Stimulated activated CD4-positive, alpha-beta T cell treated with anti-CD3 and anti-CD28 coated beads, Interleukin-2, amount 100 ng/mL, for 24 hours (primary cell): ENCODE results near the gene PRUNE2.
"Not testable (repeated sequence)": the region's sequence is repeated elsewhere in the genome, so short reads cannot be mapped to it uniquely, and the experiment has no call there.

ENCODE experiments used
- DNase-seq, 2 donors: peaks; one replicate each; pipeline ENCODE4 v3.0.0-alpha.2; 2020

Gene PRUNE2

GRCh38 chr9:76785501-76785900 is 120.4 kb downstream of the PRUNE2 start:
- DNase-seq: no peak

DNA sequence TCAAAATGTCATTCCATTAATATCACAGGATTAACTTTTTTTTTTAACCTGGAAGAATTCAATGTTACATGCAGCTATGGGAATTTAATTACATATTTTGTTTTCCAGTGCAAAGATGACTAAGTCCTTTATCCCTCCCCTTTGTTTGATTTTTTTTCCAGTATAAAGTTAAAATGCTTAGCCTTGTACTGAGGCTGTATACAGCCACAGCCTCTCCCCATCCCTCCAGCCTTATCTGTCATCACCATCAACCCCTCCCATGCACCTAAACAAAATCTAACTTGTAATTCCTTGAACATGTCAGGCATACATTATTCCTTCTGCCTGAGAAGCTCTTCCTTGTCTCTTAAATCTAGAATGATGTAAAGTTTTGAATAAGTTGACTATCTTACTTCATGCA is 121.0 kb downstream of the PRUNE2 start:
- no peak for DNase-seq

DNA sequence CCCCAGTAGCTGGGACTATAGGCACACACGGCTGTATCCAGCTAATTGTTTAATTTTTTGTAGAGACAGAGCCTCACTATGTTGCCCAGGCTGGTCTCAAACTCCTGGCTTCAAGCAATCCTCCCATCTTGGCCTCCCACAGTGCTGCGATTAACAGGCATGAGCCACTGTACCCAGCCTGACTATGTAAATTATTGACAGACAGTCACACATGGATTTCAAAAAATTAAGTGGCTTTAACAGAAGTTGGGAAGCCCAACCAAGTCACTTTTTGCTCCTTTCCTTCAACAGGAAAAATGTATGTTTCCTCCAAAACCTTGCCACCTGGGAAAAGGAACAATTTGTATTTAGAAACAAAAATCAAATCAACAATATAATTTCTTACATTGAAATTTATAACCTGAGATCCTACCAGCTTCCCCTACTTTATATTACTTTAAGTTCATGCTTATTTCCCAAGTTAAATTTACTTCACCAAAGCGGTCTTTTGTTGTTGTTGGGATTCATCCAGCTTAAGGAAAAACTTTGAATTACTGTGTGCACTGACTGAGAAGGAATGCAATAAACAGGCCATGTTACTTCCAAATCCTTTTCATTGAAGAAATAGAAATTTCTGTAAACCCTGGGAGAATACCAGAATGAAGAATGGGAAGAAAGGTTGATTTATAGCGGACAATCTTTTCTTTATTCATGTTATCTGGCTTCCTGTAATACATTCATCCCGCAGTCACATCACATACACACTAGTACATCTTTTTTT is 133.0 kb downstream of the PRUNE2 start:
- no peak for DNase-seq

DNA sequence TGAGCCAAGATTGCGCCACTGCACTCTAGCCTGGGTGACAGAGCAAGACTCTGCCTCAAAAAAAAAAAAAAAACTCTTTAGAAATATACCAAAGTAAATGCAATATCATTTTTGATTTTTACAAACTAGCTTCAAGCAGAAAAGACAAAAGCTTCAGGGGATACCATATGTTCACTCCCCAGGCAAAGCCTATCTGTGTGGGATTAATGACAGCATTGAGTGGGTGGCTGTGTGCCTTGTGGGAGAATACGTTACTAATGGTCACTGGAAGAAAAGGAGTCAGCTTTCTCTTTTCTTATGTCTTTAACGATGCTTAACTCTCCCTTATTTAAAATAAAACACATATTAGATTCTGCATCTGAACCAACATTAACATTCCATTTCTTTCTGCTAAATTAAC is 139.8 kb downstream of the PRUNE2 start:
- DNase-seq: no peak

- no peak for DNase-seq
Observed at GRCh38 chr9:76764138-76764537, 141.8 kb downstream of the PRUNE2 start, which contains the start of gene PCA3. TSS of gene PCA3 (plus strand) at chr9:76764438.

GRCh38 chr9:76761448-76761847 is 144.5 kb downstream of the PRUNE2 start:
- DNase-seq: no peak

- DNase-seq: no peak
Observed at GRCh38 chr9:76759732-76760131, 146.2 kb downstream of the PRUNE2 start.

DNA sequence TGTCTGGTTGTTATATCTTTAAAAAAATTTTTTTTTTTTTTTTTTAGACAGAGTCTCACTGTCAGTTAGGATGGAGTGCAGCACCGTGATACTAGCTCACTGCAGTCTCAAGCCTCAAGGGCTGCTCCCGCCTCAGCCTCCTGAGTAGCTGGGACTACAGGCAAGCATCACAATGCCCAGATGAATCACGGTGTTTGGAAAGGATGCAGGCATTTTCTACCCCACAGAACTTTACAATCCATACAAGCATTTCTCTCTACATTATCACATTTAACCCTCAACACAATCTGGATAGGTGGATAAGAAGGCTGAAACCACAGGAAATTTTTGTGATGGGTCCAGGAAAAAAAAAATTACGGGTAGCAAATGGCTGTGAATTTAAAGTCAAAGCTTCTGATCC is 147.4 kb downstream of the PRUNE2 start:
- DNase-seq: no peak

DNA sequence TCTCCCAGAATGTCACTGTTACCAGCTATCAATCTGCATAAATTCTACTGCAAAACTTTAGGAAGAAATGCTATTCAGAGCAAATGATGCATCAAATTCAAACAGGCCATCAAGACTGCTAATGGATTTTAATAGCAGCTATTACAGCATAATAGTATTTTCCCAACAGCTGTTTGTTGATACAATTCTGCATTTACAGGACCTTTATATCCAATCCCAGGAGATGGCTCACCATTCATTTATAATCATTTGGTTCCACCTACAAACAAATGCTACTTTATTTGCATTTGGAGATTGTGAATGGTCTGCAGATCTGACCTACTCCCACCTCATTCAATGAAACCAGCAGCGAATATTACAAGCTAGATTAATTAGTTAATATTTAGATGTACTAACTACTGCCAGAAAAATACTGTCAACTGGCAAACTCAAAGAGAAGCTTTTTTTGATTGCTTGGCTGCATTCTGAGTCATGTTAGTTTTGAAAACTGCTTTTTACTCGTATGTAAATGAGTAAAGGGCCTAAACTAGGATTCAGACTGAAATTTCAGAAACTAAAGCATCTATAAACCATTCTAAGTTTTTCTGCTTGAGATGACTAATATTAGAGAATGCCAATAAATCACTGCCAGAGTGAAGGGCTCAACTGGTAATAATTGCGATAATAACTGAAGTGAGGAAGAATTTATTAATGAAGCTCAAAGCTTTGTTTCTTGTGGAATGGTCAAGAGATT is 148.8 kb downstream of the PRUNE2 start:
- no peak for DNase-seq

GRCh38 chr9:76756268-76756640 is 149.7 kb downstream of the PRUNE2 start:
- DNase-seq: no peak

GRCh38 chr9:76751001-76751400 is 154.9 kb downstream of the PRUNE2 start:
- DNase-seq: no peak

- no peak for DNase-seq
Observed at GRCh38 chr9:76744336-76744735, 161.6 kb downstream of the PRUNE2 start.

DNA sequence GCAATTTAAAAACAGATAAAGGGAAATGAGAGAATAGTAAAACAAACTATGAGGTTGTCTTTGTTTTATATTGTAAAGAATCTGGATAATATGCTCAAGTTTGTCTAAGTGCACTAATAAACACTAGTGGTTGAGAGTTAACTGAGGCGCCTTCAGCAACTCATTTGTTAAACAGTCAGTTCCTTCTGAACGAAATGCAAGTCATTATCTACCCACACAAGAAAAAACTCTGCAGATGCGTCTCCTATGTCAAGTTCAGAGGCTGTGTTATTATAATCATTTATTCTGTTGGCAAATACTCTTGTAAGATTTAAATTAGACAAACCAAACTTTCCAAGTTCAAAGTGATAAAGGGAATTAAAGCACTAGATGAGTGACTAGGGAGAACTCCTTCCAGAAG is 162.0 kb downstream of the PRUNE2 start:
- DNase-seq: no peak

DNA sequence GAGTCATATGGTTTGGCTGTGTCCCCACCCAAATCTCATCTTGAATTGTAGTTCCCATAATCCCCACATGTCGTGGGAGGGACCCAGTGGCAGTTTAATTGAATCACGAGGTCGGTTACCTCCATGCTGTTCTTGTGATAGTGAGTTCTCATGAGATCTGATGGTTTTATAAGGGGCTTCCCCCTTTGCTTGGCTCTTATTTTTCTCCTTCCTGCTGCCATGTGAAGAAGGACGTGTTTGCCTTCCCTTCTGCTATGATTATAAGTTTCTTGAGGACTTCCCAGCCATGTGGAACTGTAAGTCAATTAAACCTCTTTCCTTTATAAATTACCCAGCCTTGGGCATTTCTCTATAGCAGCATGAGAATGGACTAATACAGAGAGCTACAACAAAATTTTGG is 163.0 kb downstream of the PRUNE2 start:
- not testable (repeated sequence) for DNase-seq

GRCh38 chr9:76741524-76741923 is 164.4 kb downstream of the PRUNE2 start:
- no peak for DNase-seq

GRCh38 chr9:76738402-76738801 is 167.5 kb downstream of the PRUNE2 start:
- DNase-seq: no peak

DNA sequence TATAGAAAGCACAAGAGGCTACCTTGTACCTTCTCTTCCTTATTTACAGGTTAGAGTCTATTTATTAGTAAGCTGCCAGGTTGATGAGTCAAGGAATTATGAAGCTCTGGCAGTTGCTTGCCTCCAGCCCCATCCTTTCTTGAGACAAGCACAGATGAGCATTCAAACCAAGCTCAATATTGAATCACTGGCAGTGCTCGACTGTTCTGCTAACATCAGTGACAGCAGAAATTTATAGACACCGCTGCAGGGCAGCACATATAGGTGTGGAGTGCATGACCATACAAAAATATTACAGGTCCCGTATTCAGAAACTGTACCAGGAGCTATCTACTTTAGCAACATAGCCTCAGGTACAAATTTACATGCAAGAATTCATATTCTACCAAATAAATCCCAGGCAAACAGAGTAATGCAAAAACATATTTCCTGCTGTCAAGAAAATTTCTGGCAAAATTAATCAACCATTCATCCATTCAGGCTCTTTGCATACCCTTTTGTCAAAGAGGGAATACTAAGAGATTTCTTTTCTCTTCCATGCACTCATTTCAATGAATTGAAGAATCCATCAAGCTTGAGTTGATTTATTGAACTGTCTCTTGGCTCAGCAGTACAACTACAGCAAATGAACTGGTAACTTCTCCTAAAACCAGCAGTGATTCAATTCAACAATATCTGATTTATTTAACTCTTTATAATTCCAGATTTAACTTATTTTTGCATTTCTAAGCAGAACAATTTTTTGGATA is 168.6 kb downstream of the PRUNE2 start:
- no peak for DNase-seq

DNA sequence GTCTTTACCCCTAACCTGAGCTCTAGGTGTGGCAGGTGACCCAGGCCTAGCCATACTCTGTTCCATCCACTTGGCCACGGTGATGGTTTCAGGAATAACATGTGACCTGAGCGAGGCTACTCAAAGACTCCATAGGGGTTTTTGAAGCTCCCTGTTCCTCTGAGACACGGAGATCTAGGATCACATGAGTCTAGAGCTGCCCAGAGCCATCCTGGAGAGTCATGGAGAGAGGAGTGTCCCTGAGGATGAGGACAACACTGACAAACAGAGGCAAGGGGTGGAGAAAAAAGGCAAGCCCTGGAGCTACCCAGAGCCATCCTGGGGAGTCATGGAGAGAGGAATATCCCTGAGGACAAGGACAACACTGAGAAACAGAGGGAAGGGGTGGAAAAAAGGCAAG is 171.2 kb downstream of the PRUNE2 start:
- DNase-seq: no peak

GRCh38 chr9:76733096-76733495 is 172.8 kb downstream of the PRUNE2 start:
- no peak for DNase-seq

DNA sequence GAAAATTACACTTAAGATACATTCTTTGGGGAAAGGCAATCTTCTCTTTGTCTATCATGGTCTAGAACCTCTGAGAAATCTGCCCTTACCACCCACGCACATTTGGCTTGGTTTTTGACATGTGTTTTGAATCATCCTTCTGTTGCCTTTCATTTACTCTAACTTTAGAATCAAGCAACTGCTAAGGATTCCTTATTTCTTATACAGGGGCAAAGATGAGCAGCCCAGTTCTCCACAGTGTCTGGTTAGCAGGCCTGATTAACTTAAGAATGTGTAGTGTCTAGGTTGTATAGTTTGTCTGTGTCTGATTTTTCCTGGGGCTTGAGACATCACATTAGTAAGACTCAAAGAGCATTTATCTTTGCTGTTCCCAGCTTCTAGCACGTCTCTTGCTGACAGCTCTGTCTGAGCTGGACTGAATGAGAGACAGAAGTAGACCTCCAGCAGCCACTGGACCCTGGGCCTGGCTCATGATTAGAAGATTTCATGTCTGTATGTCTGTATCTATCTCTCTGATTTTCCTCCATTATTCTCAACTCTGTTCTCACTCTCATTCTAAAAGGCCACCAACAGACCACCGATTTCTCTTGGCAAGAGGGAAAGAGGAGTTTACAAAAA is 173.5 kb downstream of the PRUNE2 start:
- DNase-seq: no peak

- DNase-seq: no peak
Observed at GRCh38 chr9:76730801-76731200, 175.1 kb downstream of the PRUNE2 start.

GRCh38 chr9:76729980-76730737 is 175.8 kb downstream of the PRUNE2 start:
- no peak for DNase-seq

- no peak for DNase-seq
Observed at GRCh38 chr9:76729116-76729515, 176.8 kb downstream of the PRUNE2 start.
